SH-SY5Y (cell line): ENCODE measurements around the gene METTL5.

ENCODE experiments used
- GATA2 ChIP-seq: IDR thresholded peaks from 2 replicates; pipeline ENCODE4 v1.6.1; 2011; ENCODE audit warnings: mild to moderate bottlenecking, low read depth, low read length
- GATA3 ChIP-seq: IDR thresholded peaks from 2 replicates; pipeline ENCODE4 v1.6.1; 2011; ENCODE audit warnings: low read depth, mild to moderate bottlenecking, low read length, moderate library complexity

GRCh38 chr2:169840747-169841142 is 16.0 kb upstream of the METTL5 start:
- TF ChIP-seq GATA3 (no peak), GATA2 (no peak)
